T-helper 22 cell (primary cell): Measurements from ENCODE around the gene EIF4EBP3.

Experiments used
- DNase-seq: peaks from one replicate; pipeline ENCODE4 v3.0.0-alpha.2; 2020; ENCODE audit warnings: low read depth

EIF4EBP3 gene

DNA sequence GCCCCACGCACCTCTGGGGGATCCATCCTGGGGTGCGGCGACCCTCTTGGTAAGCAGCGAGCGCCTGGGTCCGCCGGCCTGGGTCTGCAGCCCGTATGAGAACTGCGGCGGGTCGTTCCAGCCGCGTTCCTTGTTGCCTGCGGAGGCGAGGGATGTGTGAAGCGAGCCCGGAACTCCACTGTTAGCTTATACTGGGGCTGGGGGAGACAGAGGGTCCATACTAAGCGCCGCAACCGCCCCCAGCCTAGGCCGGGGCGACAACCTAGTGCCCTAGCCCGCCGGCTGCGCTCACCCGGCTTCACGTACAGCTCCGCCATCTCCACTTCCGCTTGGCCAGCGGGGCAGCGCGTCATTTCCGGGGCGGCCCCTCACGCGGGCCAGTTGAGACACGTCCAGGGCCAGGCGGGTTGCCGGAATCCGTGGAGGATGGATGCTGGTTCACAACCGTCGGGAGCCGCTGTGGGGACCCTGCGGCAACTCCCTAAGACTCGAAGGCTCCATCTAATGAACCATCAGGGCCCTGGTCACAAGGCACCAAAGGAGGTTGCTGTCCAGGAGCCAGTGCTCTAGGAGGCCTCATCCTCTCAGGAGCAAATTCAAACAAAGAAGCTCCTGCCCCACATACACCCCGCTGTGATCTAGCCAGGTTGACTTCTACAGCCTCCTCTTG lies 9.8 kb downstream of the EIF4EBP3 start, which contains the start of gene SRA1:
Gene SRA1, minus strand, starts transcription at position 338 of the 670 bp plus-strand sequence. Its CDS starts 21 bp downstream, at position 317.
- peak; percentile 73 for DNase-seq

DNA sequence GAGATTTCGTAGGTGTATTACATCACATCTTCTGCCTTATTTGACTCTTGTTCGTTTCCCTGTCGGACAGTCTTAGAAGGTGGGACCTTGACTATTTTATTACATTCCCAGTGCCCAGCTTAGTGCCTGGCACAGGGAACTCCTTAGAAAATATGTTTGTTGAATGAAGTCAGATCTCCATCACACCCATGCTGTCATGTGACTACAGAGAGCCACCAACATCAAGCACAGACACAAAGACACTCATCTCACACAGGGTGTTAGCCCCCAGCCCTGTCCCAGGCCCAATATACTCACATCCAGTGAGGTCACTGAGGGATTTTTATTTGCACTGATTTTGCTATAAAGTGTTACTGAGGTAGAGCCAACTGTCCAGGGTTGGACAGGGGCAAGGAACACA lies 10.5 kb downstream of the EIF4EBP3 start:
- DNase-seq: no peak

DNA sequence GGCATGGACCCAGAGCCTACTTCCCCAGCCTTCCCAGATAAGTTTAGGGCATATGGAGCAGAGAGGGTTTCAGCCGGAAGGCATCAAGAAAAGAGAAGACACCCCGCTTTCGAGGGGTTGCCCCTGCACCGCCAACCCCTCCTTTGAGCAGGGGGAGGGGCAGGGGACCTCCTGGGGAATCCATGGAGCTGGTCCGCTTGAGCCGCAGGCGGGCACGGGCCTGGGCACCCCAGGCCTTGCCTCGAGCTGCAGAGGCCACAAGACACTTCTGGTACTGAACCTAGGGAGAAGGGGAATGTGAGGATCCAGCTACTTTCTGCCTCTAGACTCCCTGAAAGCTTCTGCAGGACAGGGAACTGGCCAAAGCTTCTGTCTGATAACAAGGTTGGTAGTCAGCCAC lies 11.1 kb downstream of the EIF4EBP3 start:
- no peak for DNase-seq

DNA sequence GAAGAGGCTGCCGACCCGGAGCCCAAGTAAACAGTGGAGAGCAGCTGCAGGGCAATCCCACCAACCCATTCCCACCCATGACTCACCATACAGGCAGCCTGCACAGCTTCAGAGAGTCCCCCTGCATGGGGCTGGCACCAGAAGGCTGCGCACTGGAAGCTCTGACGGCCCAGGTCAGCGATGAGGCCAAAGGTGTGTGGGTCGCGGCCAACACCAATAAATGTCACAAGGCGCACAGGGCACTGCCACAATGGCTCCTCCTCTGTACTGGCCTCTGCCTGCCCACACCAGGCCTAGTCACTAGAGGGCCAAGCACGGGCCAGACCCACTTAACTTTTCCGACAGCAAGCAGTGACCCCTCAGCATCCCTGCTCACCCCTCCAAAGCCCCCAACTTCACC lies 12.8 kb downstream of the EIF4EBP3 start:
- no peak for DNase-seq

DNA sequence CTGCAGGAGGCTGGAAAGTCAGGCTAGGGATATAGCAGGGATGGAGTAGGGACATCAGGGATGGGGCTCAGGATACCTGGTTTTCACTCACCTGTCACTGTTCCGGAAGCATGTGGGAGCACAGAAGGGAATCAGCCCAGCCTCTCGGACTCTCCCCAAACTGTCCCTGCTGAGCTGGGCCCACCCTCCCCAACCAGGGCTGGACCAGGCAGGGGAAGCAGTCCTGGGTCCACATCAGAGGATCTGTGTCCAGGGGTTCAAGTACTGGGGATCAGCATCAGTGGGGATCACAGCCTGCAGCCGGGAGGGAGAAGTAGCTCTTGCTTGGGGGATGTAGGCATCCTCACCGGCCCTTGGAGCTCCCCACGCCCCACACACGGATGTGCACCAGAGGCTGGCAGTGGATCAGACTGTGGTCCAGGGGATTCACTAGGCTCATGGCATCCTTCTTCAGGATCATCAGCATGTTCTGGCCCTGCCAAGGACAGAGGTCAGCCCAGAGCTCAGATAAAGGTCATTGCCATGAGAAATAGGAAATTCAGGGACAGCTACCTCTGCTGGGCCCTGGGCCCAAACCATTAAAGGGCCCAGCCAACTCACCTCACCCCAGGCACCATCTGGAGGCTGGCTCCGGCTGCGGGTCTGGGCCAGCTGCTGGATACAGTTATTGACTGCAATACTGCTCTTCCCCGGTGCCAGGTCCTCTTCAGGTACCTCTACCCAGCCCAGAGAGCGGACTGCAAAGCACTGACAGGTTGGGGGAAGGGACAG lies 14.5 kb downstream of the EIF4EBP3 start:
- DNase-seq: no peak

DNA sequence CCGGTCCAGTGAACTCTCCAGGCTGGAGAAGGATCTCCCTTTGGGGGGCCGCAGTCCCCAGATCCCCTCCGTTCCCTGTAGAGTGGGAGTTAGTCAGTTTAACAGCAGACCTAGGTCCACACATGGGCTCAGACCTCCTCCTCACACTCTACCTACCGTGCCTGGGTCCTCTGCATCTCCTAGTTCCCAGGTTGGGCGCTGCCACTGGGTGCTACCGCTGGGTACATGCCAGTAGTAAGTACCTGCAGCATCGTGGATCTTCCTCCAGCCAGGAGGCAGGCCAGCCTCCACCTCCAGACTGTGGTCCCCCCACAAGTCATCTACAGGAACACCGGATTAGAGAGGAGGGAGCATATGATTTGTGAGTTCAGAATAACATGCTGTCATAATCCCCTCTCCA lies 16.1 kb downstream of the EIF4EBP3 start:
- DNase-seq: no peak

DNA sequence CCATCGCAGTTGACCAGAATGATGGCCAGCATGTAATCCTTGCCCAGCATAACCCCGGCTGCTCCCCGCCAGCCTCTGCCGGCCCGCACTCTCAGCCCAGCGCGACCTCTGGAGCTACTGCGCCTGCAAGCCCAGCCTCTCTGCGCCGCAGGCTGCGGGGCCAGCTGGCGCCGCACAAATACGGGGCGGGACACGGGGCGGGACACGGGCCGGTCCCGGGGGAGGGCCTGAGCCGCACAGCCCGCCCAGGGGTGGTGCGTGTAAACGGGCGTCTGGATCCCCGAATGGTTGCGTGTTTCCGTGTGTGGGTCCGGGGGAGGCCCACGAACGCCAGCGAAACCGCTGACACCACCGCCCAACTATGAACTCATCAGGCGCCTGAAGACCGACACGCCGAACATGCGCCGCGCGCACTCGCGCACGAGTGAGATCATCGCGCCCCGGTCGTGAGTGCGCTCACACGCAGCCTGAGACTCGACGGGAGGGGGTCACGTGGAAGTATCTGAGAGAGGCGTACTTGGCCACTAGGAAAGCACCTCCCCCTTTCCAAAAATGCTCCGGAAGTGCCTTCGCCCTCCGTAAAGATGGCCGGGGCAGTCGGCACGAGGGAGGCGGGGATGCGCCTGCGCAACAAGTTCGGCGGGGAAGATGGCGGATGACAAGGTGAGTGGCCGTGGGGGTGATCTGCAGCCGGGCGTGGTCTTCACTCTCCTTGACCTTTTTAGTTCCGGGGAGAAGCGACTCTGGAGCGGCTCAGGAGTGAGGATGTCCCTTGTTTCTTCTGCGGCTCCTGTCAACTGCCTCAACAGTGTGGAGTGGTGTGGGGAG lies 16.9 kb downstream of the EIF4EBP3 start, which contains the start of the genes APBB3 and SLC35A4:
Gene APBB3, minus strand, starts transcription at position 403 of the 828 bp plus-strand sequence. Its CDS starts 353 bp downstream, at position 50.
Gene SLC35A4, plus strand, starts transcription at position 633 of the 828 bp plus-strand sequence. CDS start 2,342 bp downstream, outside the sequence.
- DNase-seq: peak; percentile 99

DNA sequence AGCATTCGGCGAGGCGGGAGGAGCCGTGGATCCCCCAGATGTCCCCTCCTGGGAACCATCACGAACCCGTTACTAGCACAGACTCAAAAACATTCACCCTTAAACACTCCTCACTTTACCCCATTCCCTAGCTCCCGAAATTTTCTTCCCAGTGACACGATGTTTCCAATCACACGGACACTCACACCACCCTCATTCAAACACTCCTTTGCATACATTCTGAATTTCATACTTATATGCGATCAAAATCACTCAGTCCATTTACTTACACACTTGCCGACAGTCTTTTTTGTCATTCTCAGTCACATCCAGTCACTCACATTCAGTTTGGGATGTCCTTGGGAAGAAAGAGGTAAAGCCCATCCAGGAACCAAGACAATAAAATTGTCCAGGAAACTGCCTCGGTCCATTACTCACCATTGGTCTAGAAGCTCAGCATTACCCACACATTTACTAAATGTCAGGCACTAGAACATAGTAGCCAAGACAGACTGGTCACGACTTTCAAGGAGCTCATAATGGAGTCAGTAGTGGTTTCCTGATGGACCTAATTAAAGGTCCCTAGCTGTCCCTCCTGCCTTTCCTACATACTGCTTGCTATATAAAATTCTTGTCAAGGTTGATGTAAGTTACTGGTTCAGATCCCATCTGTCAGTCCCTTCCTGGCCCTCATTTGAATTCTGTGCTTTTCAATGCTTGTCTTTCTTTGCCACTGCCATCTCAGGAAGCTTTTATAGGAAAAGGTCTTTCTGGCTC lies 17.7 kb downstream of the EIF4EBP3 start:
- DNase-seq: no peak

DNA sequence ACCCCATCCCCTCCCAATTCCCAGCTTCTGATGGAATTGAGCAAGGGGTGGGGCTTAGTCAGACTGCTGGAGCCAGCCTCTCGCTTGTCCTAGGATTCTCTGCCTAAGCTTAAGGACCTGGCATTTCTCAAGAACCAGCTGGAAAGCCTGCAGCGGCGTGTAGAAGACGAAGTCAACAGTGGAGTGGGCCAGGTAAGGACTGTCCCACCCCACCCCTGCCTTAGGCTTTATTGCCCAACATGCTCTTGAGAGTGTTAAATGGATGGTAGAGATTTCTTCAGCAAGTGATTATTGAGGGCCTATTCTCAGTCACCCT lies 18.3 kb downstream of the EIF4EBP3 start:
- no peak for DNase-seq

DNA sequence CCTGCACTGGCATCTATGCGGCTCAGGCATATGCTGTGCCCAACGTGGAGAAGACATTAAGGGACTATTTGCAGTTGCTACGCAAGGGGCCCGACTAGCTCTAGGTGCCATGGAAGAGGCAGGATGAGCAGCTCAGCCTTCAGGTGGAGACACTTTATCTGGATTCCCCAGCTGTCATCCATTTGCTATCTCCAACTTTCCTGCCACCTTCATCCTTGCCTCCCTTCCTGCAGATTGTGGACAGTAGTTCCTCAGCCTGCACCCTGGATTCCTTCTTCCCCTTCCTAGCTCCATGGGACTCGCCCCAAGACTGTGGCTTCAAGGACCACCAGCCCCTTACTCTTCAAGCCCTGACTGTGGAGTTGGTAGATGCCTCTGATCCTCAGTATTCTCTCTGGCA lies 19.2 kb downstream of the EIF4EBP3 start:
- DNase-seq: no peak

DNA sequence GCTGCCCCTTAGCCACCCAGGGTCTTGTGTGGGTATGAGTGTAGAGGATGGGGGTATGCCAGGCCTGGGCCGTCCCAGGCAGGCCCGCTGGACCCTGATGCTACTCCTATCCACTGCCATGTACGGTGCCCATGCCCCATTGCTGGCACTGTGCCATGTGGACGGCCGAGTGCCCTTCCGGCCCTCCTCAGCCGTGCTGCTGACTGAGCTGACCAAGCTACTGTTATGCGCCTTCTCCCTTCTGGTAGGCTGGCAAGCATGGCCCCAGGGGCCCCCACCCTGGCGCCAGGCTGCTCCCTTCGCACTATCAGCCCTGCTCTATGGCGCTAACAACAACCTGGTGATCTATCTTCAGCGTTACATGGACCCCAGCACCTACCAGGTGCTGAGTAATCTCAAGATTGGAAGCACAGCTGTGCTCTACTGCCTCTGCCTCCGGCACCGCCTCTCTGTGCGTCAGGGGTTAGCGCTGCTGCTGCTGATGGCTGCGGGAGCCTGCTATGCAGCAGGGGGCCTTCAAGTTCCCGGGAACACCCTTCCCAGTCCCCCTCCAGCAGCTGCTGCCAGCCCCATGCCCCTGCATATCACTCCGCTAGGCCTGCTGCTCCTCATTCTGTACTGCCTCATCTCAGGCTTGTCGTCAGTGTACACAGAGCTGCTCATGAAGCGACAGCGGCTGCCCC lies 19.8 kb downstream of the EIF4EBP3 start:
- DNase-seq: no peak

DNA sequence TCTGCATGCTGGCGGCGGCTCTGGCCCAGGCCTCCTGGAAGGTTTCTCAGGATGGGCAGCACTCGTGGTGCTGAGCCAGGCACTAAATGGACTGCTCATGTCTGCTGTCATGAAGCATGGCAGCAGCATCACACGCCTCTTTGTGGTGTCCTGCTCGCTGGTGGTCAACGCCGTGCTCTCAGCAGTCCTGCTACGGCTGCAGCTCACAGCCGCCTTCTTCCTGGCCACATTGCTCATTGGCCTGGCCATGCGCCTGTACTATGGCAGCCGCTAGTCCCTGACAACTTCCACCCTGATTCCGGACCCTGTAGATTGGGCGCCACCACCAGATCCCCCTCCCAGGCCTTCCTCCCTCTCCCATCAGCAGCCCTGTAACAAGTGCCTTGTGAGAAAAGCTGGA lies 20.4 kb downstream of the EIF4EBP3 start:
- no peak for DNase-seq

DNA sequence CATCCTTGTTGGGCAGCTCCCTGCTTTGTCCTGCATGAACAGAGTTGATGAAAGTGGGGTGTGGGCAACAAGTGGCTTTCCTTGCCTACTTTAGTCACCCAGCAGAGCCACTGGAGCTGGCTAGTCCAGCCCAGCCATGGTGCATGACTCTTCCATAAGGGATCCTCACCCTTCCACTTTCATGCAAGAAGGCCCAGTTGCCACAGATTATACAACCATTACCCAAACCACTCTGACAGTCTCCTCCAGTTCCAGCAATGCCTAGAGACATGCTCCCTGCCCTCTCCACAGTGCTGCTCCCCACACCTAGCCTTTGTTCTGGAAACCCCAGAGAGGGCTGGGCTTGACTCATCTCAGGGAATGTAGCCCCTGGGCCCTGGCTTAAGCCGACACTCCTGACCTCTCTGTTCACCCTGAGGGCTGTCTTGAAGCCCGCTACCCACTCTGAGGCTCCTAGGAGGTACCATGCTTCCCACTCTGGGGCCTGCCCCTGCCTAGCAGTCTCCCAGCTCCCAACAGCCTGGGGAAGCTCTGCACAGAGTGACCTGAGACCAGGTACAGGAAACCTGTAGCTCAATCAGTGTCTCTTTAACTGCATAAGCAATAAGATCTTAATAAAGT lies 21.1 kb downstream of the EIF4EBP3 start:
- no peak for DNase-seq

DNA sequence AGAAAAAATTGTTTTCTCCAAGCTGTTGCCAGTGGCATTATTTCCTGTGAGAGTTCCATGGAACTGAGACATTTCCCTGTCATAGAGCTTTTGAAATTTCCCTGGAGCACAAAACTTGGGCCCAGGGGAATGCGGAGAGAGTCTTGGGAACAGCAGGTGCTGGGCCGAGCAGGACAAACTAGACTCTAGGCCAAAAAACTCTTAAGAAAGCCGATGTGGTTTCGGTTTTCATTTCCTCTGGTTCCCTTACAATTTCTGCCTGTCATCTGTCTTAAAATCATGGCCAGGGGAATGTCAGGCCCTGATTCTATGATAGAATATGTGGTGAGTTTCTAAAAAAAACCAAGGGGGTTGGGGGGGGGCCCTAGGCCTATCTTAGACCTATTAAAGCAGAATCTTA lies 21.7 kb downstream of the EIF4EBP3 start:
- no peak for DNase-seq

DNA sequence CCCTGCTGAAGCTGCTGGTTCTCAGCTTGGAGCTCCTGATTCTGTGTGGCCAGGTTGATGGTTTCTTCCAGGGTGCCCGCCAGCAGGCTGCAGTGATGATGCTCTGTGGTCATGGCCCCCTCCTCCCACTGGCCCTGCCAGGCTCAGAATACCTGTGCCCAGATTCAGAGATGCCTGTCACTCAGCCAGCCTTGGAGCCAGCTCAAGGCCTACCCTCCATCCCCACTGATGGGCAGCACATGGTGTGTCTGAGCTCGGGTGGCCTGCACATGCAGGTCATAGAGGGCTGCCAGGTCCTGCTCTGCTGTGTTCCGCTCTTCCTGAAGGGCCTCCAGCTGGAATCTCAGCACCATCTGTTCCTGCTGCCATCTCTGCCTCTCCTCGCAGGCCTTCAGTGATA lies 22.6 kb downstream of the EIF4EBP3 start:
- no peak for DNase-seq

DNA sequence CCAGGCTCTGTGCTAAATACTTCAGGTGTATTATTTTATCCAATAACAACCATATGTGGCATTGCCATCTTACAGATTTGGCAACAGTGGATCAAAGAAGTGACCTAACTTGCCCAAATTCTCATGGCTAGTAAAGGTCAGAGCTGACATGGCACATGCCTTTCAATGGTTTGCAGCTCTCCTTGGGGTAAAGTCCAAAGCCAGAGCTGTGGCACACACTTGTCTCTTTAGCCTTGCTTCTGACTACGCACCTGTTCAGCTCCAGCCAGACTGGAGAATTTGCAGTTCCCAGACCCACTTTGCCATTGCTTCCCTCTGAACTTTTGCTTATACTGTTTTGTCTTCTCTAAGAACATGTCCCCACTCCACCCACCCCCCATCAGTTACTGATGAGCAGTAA lies 23.0 kb downstream of the EIF4EBP3 start:
- DNase-seq: no peak

DNA sequence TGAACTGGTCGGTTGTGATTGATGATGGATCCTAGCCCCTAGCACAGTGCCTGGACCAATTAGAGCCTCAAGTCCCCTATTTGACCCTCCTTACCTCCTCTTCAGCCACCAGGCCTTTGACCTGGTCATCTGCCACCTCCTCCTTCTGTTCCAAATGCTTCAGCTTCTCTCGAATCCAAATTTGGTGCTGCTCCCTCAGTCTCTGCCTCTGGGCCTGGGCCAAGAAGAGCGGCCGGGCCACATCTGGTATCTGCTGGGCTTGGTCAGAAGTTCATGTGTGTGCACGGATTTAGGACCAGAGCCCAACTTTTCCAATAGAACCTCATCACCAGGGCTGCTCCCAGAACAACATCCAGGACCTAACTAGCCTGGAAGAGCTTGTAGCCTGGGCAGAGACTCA lies 23.6 kb downstream of the EIF4EBP3 start:
- DNase-seq: no peak

DNA sequence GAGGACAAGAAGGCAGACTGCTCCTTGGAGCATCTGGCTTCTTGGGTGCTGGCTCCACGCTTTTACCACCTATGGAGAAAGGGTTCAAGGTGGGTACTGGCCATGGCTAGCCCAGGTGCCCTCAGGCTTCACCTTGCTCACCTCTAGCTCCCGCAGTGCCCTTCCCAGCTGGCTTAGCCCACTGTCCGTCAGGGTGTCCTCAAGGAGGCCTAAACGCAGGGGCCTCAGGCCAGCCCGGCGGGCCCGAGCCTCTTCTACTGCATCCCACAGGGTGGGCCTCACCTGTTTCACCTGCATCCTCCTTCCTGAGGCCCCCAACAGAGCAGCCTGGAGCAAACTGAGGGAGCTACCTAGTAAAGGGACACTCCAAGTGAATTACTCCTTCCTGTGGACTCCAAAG lies 26.2 kb downstream of the EIF4EBP3 start:
- no peak for DNase-seq

DNA sequence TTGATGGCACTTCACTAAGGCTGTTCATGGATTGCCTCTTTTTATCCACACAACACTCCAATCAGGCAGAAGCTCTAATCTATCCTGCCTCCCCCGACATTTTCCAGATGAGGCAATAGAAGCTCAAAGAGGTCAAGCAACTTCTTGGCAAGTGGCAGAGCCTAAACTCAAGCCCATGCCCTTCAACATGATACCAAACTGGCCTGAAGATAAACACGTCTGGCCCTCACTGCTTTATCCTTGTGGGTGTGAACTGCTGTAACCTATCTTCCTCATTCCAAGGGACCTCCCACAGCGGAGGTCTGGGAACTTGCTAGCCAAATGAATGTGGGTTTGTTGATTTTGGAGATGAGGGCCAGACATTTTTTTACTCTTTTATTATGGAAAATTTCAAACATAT lies 26.7 kb downstream of the EIF4EBP3 start:
- no peak for DNase-seq

DNA sequence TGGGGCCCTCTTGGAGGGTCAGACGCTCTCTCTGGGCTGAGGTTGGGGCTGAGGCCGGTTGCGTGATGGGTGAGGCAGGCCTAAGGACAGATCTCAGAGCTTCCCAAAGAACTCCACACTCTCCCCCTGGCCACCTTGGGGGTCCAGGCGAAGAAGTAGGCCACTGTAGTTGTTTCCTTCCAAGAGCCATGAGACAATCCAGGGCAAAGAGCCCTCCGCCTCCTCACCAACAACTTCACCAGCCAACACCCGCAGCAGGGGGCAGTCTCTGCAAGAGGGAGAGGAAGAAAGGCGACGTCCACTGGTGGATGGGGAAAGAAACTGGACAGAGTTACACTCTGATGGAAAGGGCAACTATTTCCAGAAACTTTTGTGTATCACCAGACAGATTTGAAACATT lies 27.8 kb downstream of the EIF4EBP3 start:
- DNase-seq: no peak

DNA sequence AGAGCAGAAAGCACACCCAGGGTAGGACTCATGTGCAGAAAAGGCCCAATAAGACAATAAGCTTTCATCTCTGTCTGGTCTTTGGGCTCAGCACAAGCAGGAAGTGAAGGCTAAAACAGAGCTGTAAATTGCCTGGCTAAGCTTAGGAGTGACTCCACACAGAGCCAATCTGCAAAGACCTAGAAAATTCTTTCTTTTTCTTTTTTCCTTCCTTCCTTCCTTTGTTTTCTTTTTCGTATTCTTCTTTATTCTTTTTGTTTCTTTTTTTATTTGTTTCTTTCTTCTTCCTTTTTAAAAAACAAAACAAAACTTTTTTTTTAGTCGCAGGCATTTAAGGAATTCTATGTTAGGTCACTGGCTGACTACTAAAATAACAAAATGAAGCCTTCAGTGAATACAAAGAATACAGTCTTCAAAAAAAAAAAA lies 29.3 kb downstream of the EIF4EBP3 start:
- no peak for DNase-seq
